Fibroblast of skin of abdomen (primary cell): ENCODE results near the gene DUSP16.
A peak's percentile ranks its signal among the peaks of the same experiment; 100 is the strongest.
"Not testable (repeated sequence)": the region's sequence is repeated elsewhere in the genome, so short reads cannot be mapped to it uniquely, and the experiment has no call there.

Source experiments
- DNase-seq: peaks from one replicate; pipeline ENCODE4 v3.0.0-alpha.2; 2013

The DUSP16 gene

GRCh38 chr12:12520273-12520672 is 42.4 kb downstream of the DUSP16 start:
- DNase-seq = no peak

- DNase-seq = no peak
These were observed 43.2 kb downstream of the DUSP16 start for GRCh38 chr12:12519354-12519998.

GRCh38 chr12:12518919-12519318 is 43.7 kb downstream of the DUSP16 start:
- peak; percentile 21 for DNase-seq

GRCh38 chr12:12518464-12518845 is 44.2 kb downstream of the DUSP16 start:
- no peak for DNase-seq

GRCh38 chr12:12513416-12514006 is 49.2 kb downstream of the DUSP16 start:
- no peak for DNase-seq

GRCh38 chr12:12511895-12512711 is 50.6 kb downstream of the DUSP16 start:
- DNase-seq = no peak

GRCh38 chr12:12511021-12511783 is 51.5 kb downstream of the DUSP16 start:
- no peak for DNase-seq

- no peak for DNase-seq
These were observed 52.1 kb downstream of the DUSP16 start for GRCh38 chr12:12510551-12510950.

GRCh38 chr12:12510141-12510540 is 52.5 kb downstream of the DUSP16 start:
- peak; percentile 82 for DNase-seq

- peak; percentile 37 for DNase-seq
These were observed 54.1 kb downstream of the DUSP16 start for GRCh38 chr12:12508612-12509011.

GRCh38 chr12:12507121-12507520 is 55.5 kb downstream of the DUSP16 start:
- no peak for DNase-seq

- DNase-seq = peak; percentile 51
These were observed 56.2 kb downstream of the DUSP16 start for GRCh38 chr12:12506496-12506890.

- peak; percentile 74 for DNase-seq
These were observed 56.8 kb downstream of the DUSP16 start for GRCh38 chr12:12505544-12506495.

- DNase-seq = no peak
These were observed 59.1 kb downstream of the DUSP16 start for GRCh38 chr12:12503384-12504078.

GRCh38 chr12:12502815-12503151 is 59.9 kb downstream of the DUSP16 start:
- DNase-seq = no peak

- DNase-seq = not testable (repeated sequence)
These were observed 60.4 kb downstream of the DUSP16 start for GRCh38 chr12:12502130-12502814.

GRCh38 chr12:12501121-12501520 is 61.5 kb downstream of the DUSP16 start:
- DNase-seq = no peak

- DNase-seq = no peak
These were observed 62.6 kb downstream of the DUSP16 start for GRCh38 chr12:12499909-12500604.

- DNase-seq = no peak
These were observed 64.5 kb downstream of the DUSP16 start for GRCh38 chr12:12498210-12498609.

- DNase-seq = no peak
These were observed 67.1 kb downstream of the DUSP16 start for GRCh38 chr12:12495536-12495935.
